ENCODE measurements around the gene PAX6. TPM values are rescaled to one million over a fixed set of nuclear protein-coding genes. Genes with fewer than 3 reads are reported as not detected.

Gene PAX6
- total and polyA plus RNA-seq, 2 of the 4 experiments (the other 2 are of a cell fraction) = not detected

DNA sequence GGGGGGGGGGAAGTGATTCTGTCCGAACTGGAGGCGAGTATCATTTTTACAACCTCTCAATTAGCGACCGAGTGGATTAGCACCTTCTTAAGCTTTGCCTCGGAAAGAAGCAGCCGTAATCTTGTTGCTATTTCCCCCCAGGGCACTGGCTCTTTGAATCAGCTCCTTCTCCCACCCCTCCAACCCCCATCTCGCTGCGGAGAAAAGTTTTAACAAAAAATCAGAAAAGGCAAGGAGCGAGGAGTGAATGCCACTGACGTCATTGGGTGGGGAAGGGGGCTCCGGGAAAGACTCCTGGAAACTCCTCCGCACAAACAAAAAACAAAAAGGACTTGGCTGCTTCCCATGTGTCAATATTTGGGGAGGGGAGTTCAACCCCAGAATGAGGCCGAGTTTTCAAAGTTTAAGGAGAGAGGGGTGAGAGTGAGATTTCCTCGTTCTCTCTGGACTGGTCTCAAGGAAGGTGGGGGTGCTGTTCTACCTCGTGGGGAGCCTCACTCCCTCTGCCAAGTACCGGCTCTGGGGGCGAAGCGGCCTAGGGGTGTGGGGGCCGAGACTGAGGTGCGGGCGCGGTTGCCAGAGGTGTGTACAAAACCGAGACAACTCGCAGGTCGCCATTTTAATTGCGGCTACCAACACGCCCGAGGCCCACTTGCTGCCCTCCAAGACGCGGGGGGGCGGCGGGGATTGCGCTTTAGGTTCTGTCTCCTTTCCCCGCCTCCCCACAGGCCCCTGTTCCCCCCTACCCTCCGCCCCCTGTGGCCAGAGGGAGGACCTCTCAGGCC is 2.5 kb upstream of the PAX6 start:
- intact Hi-C loops (cut with micrococcal nuclease) (no loop called here), in situ Hi-C loops (cut with MboI; ENCODE audit: low sequenced_read_pairs) (no loop called here), dilution Hi-C loops (cut with HindIII; ENCODE audit: low sequenced_read_pairs, unreplicated experiment) (no loop called here)
- H3K4me3 ChIP-seq (ENCODE audit: insufficient read depth, low read depth, low read length) = no peak overlapping the region
- no peaks in the 10 kb centered on the region; the same call in 1 of the 2 replicates for H3K4me1 ChIP-seq (ENCODE audit: control insufficient read depth, insufficient read depth, low read length)
- no peak overlapping the region for H2BK120ac ChIP-seq (ENCODE audit: low read depth, low read length)
- H3K4ac ChIP-seq (ENCODE audit: low read depth, low read length) = no peak overlapping the region
- H2AFZ ChIP-seq (replicated peaks; ENCODE audit: low read length, poor library complexity) = no peak overlapping the region
- no peak overlapping the region for H2AK9ac ChIP-seq (replicated peaks; ENCODE audit: low read depth, low read length, poor library complexity)
- no peak overlapping the region; the same call in 1 of the 2 replicates for H3K23ac ChIP-seq (ENCODE audit: low read depth, low read length)
- no peak overlapping the region for H2AK5ac ChIP-seq (ENCODE audit: low read depth, low read length)
- no peak overlapping the region for H3K18ac ChIP-seq (ENCODE audit: low read depth, low read length)
- H2BK15ac ChIP-seq (ENCODE audit: low read depth, low read length) = no peak overlapping the region
- TF ChIP-seq NFE2L2 (IDR thresholded peaks at IDR 0.05; ENCODE audit: low read depth, low read length) (no peak), SMC3 (IDR thresholded peaks at IDR 0.05; ENCODE audit: low read depth, low read length) (no peak), MXI1 (IDR thresholded peaks at IDR 0.05; ENCODE audit: borderline replicate concordance, low read depth, low read length) (no peak), CEBPB (IDR thresholded peaks at IDR 0.05; ENCODE audit: low read depth, low read length) (no peak), POLR2A (IDR thresholded peaks at IDR 0.05; ENCODE audit: low read depth, low read length) (no peak)
- H3K14ac ChIP-seq (replicated peaks; ENCODE audit: low read depth, low read length) = no peak overlapping the region
- H2BK5ac ChIP-seq (ENCODE audit: low read depth, low read length, poor library complexity, severe bottlenecking) = no peak overlapping the region
- no peaks in the 10 kb centered on the region for H3K79me1 ChIP-seq (ENCODE audit: low read depth in 1 of 2, low read length in 2 of 2)
- H2BK20ac ChIP-seq (ENCODE audit: low read depth, low read length) = no peak overlapping the region
- no peaks in the 10 kb centered on the region for H3K9me1 ChIP-seq (ENCODE audit: insufficient read depth, low read length)
- ChIA-PET CTCF (no interaction called here), POLR2A (ENCODE audit: unreplicated experiment) (no interaction called here)
- 8% methylated on average over 10 of the region's 35 CpGs; no CpG with 5 or more reads in 1 of the 2 experiments for WGBS, 2 experiments (ENCODE audit: extremely low coverage in 2 of 2, insufficient read length in 1 of 2)
- no peak overlapping the region for H3K56ac ChIP-seq (ENCODE audit: extremely low read depth, insufficient read depth, low read length)
- DNase-seq (no peak), ATAC-seq (ENCODE audit: low read depth) (no peak)
- no peak overlapping the region for H3K27ac ChIP-seq (ENCODE audit: insufficient read depth, low read length)
- H4K91ac ChIP-seq (ENCODE audit: insufficient read depth, low read depth, low read length) = no peak overlapping the region
- no peak overlapping the region for H4K5ac ChIP-seq (ENCODE audit: low read depth, low read length)
- H3K27me3 ChIP-seq (ENCODE audit: control insufficient read depth, insufficient read depth, low read length) = peaks cover 99% of the 10 kb centered on the region
- no peak overlapping the region for H3K9ac ChIP-seq (ENCODE audit: low read depth, low read length)
- peaks cover 4% of the 10 kb centered on the region; the same call in 1 of the 2 replicates for H3K9me3 ChIP-seq (ENCODE audit: control insufficient read depth, insufficient read depth, low read length)
- no TSS peak for BruUV-seq (replicated peaks)
- H4K8ac ChIP-seq (ENCODE audit: low read depth in 2 of 2, low read length in 2 of 2) = no peak overlapping the region
- H3K36me3 ChIP-seq (ENCODE audit: control insufficient read depth, insufficient read depth, low read length) = no peaks in the 10 kb centered on the region
- H4K20me1 ChIP-seq (ENCODE audit: insufficient read depth, low read length) = peaks cover 12% of the 10 kb centered on the region
- H3K4me2 ChIP-seq (ENCODE audit: low read depth, low read length) = no peak overlapping the region; the same call in 1 of the 2 replicates

Measured in IMR-90 (cell line).